HepG2 (cell line): ENCODE data around the gene SLC5A12. TPM values are rescaled to one million over a fixed set of nuclear protein-coding genes. Genes with fewer than 3 reads are reported as not detected.

Experiments used
- ATAC-seq: fragments of 200-7000 bp; cut with Tn5 transposase; 3 replicates; pipeline ENCODE4 v1.9.1; 2020; ENCODE audit warnings: mild to moderate bottlenecking, moderate library complexity
- BruUV-seq: library from RNA; stranded (reverse); fragments of 400-500 nt; replicated peaks from 2 replicates; lab custom pipeline; 2021; lab: Mats Ljungman, UMichigan
- CTCF ChIA-PET: fragments of 300-600 bp; formaldehyde crosslinking; extraction: SDS; loops from one replicate; lab custom pipeline; 2021; ENCODE audit warnings: low total read pairs, inconsistent platforms, low intra/inter-chr PET ratio; lab: Yijun Ruan, JAX
- POLR2A ChIA-PET: fragments of 350-600 bp; sonication (Branson Sonifier 250); formaldehyde crosslinking; loops from one replicate; lab custom pipeline; 2020; ENCODE audit warnings: antibody characterized with exemption, inconsistent platforms; lab: Yijun Ruan, JAX
- DNase-seq: peaks from one replicate; pipeline ENCODE4 v3.0.0-alpha.2; 2015; ENCODE audit warnings: low spot score
- FAIRE-seq: peaks from 3 replicates; lab custom pipeline; 2011; peaks lifted over from hg19 to GRCh38; lab: Jason Lieb, UNC
- H2AFZ ChIP-seq: one replicate; pipeline ENCODE4 v1.6.1; 2011; ENCODE audit warnings: low read length, inconsistent platforms
- H3K27ac ChIP-seq: fragments of 300-600 bp; 3 replicates; pipeline ENCODE4 v1.8.0; 2011; ENCODE audit warnings: mixed run types, mild to moderate bottlenecking, mixed read lengths, low read length, inconsistent platforms; ENCODE audit not compliant: insufficient read depth; ENCODE audit errors: extremely low read length
- H3K27me3 ChIP-seq, 2 experiments: fragments of 200-600 bp in 1 of 2; 2 replicates in 1 of 2; 3 replicates in 1 of 2; pipeline versions ENCODE4 v1.6.0 to v1.8.0; 2011; ENCODE audit warnings: low read length in 2 of 2, mild to moderate bottlenecking in 2 of 2, moderate library complexity in 2 of 2, inconsistent platforms in 1 of 2; ENCODE audit not compliant: insufficient read depth in 2 of 2, control insufficient read depth in 1 of 2
- H3K36me3 ChIP-seq, 2 experiments: fragments of 200-600 bp in 1 of 2; replicated peaks in 1 of 2; 2 replicates in 1 of 2; 3 replicates in 1 of 2; pipeline versions ENCODE4 v1.5.1 to v1.8.0; 2011; ENCODE audit warnings: low read length in 2 of 2, inconsistent platforms in 1 of 2; ENCODE audit not compliant: insufficient read depth in 2 of 2, control insufficient read depth in 1 of 2
- H3K4me1 ChIP-seq: 2 replicates; pipeline ENCODE4 v1.5.1; 2012; ENCODE audit warnings: low read length, inconsistent platforms; ENCODE audit not compliant: insufficient read depth
- H3K4me2 ChIP-seq: 2 replicates; pipeline ENCODE4 v1.6.0; 2011; ENCODE audit warnings: low read depth, low read length, inconsistent platforms
- H3K4me3 ChIP-seq, 3 experiments: fragments of 200-600 bp in 1 of 3; sonication (generic), shearing (Covaris generic) in 1 of 3; replicated peaks in 1 of 3; 2 replicates each; pipeline ENCODE4 v1.5.1; 2011 to 2016; ENCODE audit warnings: low read length in 3 of 3, inconsistent platforms in 2 of 3, low read depth in 2 of 3, mild to moderate bottlenecking in 2 of 3, control low read depth in 1 of 3, mixed read lengths in 1 of 3; ENCODE audit not compliant: insufficient read depth in 1 of 3
- H3K79me2 ChIP-seq: one replicate; pipeline ENCODE4 v1.6.1; 2011; ENCODE audit warnings: low read length, inconsistent platforms; ENCODE audit not compliant: insufficient read depth
- H3K9ac ChIP-seq: 2 replicates; pipeline ENCODE4 v1.6.0; 2011; ENCODE audit warnings: mild to moderate bottlenecking, low read depth, low read length, inconsistent platforms; ENCODE audit not compliant: insufficient read depth
- H3K9me3 ChIP-seq: 2 replicates; pipeline ENCODE4 v1.5.1; 2012; ENCODE audit warnings: mild to moderate bottlenecking, low read length
- H4K20me1 ChIP-seq: 2 replicates; pipeline ENCODE4 v1.6.0; 2011; ENCODE audit warnings: inconsistent platforms, mild to moderate bottlenecking, low read length, moderate library complexity; ENCODE audit not compliant: insufficient read depth
- ATM ChIP-seq: fragments of 450-650 bp; IDR thresholded peaks from 2 replicates; pipeline ENCODE4 v1.7.1; 2017; ENCODE audit warnings: mild to moderate bottlenecking, borderline replicate concordance
- MAFF ChIP-seq: IDR thresholded peaks from 2 replicates; pipeline ENCODE4 v1.6.1; 2011; ENCODE audit warnings: low read depth, low read length, improper control_type of control experiment
- NCOA1 ChIP-seq: sonication (generic); formaldehyde crosslinking; IDR thresholded peaks from 2 replicates; pipeline ENCODE4 v1.9.0; 2021; ENCODE audit warnings: missing genetic modification reagents
- NKX3-1 ChIP-seq: sonication (generic); formaldehyde crosslinking; IDR thresholded peaks from 2 replicates; pipeline ENCODE4 v1.5.0; 2020; ENCODE audit warnings: missing genetic modification reagents
- RBM22 ChIP-seq: fragments of 200-400 bp; formaldehyde crosslinking; optimal IDR thresholded peaks from 2 replicates; pipeline ENCODE3; 2017; ENCODE audit warnings: mild to moderate bottlenecking, low read length, moderate library complexity
- SIX1 ChIP-seq: sonication (generic); formaldehyde crosslinking; IDR thresholded peaks from 2 replicates; pipeline ENCODE4 v1.4.0; 2020; ENCODE audit warnings: missing genetic modification reagents, borderline replicate concordance
- SP1 ChIP-seq, 2 experiments: fragments of 450-650 bp in 1 of 2; sonication (generic) in 1 of 2; formaldehyde crosslinking in 1 of 2; IDR thresholded peaks; 2 replicates each; pipeline versions ENCODE4 v1.4.0 to v1.6.1; 2016 to 2020; ENCODE audit warnings: missing genetic modification reagents in 1 of 2
- ZNF235 ChIP-seq: sonication (generic); formaldehyde crosslinking; IDR thresholded peaks from 2 replicates; pipeline ENCODE4 v1.8.1; 2023; ENCODE audit warnings: mild to moderate bottlenecking, missing genetic modification reagents, borderline replicate concordance
- ZNF563 ChIP-seq: sonication (generic); formaldehyde crosslinking; IDR thresholded peaks from 2 replicates; pipeline ENCODE4 v1.8.0; 2022; ENCODE audit warnings: mild to moderate bottlenecking, moderate library complexity, missing genetic modification reagents
- ZNF619 ChIP-seq: sonication (generic); formaldehyde crosslinking; IDR thresholded peaks from 2 replicates; pipeline ENCODE4 v1.4.0; 2020; ENCODE audit warnings: mild to moderate bottlenecking, missing genetic modification reagents
- ZNF713 ChIP-seq: sonication (generic); formaldehyde crosslinking; IDR thresholded peaks from 2 replicates; pipeline ENCODE4 v1.4.0; 2020; ENCODE audit warnings: mild to moderate bottlenecking, missing genetic modification reagents
- ZNF776 ChIP-seq: sonication (generic); formaldehyde crosslinking; IDR thresholded peaks from 2 replicates; pipeline ENCODE4 v1.4.0; 2020; ENCODE audit warnings: mild to moderate bottlenecking, missing genetic modification reagents
- ZNF878 ChIP-seq: sonication (generic); formaldehyde crosslinking; IDR thresholded peaks from 2 replicates; pipeline ENCODE4 v1.8.1; 2023; ENCODE audit warnings: mild to moderate bottlenecking, missing genetic modification reagents, moderate library complexity
- WGBS: methylation state at CpG from one replicate; pipeline ENCODE4 v1.1.6; 2017; ENCODE audit warnings: low lambda C conversion rate; 5-methylcytosine and 5-hydroxymethylcytosine counted together
- in situ Hi-C: cut with HindIII; loops from 2 replicates; pipeline ENCODE4 v1.10.0; 2017; ENCODE audit warnings: low pct_unique_long_range_greater_than_20kb; ENCODE audit not compliant: extremely low pct_ligation_motif_present
- intact Hi-C: fragments of 100-400 bp; cut with micrococcal nuclease; formaldehyde crosslinking; loops from one replicate; pipeline ENCODE4 v1.10.0; 2022; ENCODE audit not compliant: unreplicated experiment
- polyA plus RNA-seq, 8 experiments: library from polyadenylated mRNA; depleted of rRNA in 3 of 8; stranded (reverse) in 7 of 8; unstranded in 1 of 8; fragments of >200 nt; fragmentation: Illumina TruSeq in 4 of 8; extraction: Trizol in 4 of 8; gene quantifications; 2 replicates each; pipeline versions ENCODE4 v1.2.1 to v1.2.3, GENCODE V29; 2011 to 2016; ENCODE audit warnings: low read depth in 4 of 8, missing spikeins in 1 of 8, mixed read lengths in 1 of 8; ENCODE audit not compliant: insufficient read depth in 1 of 8
- total RNA-seq, 5 experiments: library from RNA; depleted of rRNA; stranded (reverse); fragments of >200 nt; fragmentation: Illumina TruSeq; extraction: Trizol; gene quantifications; 2 replicates each; pipeline ENCODE4 v1.2.3, GENCODE V29; 2016; ENCODE audit warnings: low read depth in 1 of 5

The SLC5A12 gene
- total and polyA plus RNA-seq, 2 of the 13 experiments (the other 11 are each of a cell fraction or from before 2014, with no cell fraction given) = not detected

DNA sequence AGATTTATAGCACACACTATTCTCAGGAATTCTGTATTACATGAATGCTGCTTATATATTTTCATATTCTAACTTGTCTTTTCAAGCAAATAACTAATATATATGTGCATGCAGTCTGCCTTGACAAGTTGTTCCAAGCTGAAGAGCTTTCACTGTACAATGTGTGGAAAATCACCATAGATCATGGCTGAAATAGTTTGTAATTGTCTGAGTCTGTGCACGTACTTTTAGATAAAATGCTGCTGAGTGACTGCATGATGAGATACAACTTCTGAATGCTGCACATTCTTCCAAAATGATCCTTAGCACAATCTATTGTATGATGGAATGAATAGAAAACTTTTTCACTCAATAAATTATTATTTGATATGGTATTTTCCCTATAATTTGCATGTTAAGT, 58.9 kb downstream of the SLC5A12 start:
- no peaks in the 10 kb centered on the region for H3K79me2 ChIP-seq
- H4K20me1 ChIP-seq = no peaks in the 10 kb centered on the region
- no TSS peak for BruUV-seq
- no peak overlapping the region for H2AFZ ChIP-seq
- FAIRE-seq (no peak), DNase-seq (no peak), ATAC-seq (no peak)
- H3K4me1 ChIP-seq = no peaks in the 10 kb centered on the region
- no peak overlapping the region for H3K4me3 ChIP-seq
- H3K27me3 ChIP-seq = no peaks in the 10 kb centered on the region
- H3K9ac ChIP-seq = no peak overlapping the region
- H3K9me3 ChIP-seq = no peaks in the 10 kb centered on the region
- WGBS = 5% methylated on average over 1 of the region's 1 CpG
- H3K36me3 ChIP-seq = no peaks in the 10 kb centered on the region
- TF ChIP-seq ZNF878 (CRISPR knock-in tag) (no peak), ZNF776 (CRISPR knock-in tag) (no peak), ZNF563 (CRISPR knock-in tag) (no peak), RBM22 (no peak), NKX3-1 (CRISPR knock-in tag) (no peak), SP1 (IDR thresholded peaks at IDR 0.05) (no peak), SP1 (CRISPR knock-in tag; IDR thresholded peaks at IDR 0.05) (no peak), ZNF713 (CRISPR knock-in tag) (no peak), ZNF235 (CRISPR knock-in tag) (no peak), ZNF619 (CRISPR knock-in tag) (no peak), ATM (no peak), MAFF (no peak)
- in situ Hi-C loops (no loop called here), intact Hi-C loops (no loop called here)
- H3K27ac ChIP-seq = no peak overlapping the region
- ChIA-PET POLR2A (no interaction called here), CTCF (no interaction called here)
- no peak overlapping the region for H3K4me2 ChIP-seq

DNA sequence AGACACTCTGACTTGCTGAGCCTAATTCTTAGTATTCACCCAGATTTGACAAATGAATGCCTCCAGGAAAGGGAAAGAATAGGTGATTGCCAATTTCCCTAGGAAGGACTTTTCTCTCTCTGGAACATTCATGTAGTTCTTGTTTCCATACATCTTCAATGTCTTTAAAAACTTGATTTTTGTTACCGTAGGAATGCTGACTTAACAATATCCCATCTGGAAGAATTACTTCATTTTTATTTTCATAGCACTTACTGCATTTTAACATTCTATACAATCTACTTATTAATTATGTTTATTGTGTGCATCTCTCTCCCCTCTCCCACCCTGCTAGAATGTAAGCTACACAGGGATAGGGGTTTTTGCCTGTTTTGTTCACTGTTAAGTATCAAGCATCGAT, 66.6 kb downstream of the SLC5A12 start:
- no peak for ATAC-seq
- no peaks in the 10 kb centered on the region for H3K9me3 ChIP-seq
- in situ Hi-C loops = no loop called here
- no peaks in the 10 kb centered on the region for H4K20me1 ChIP-seq
- no peak overlapping the region for H2AFZ ChIP-seq
- intact Hi-C loops = no loop called here
- no peaks in the 10 kb centered on the region; a peak in 1 of 5 replicates for H3K27me3 ChIP-seq
- no peaks in the 10 kb centered on the region for H3K79me2 ChIP-seq
- DNase-seq = no peak
- no peaks in the 10 kb centered on the region for H3K36me3 ChIP-seq
- H3K4me2 ChIP-seq = no peak overlapping the region
- H3K27ac ChIP-seq = no peak overlapping the region
- ChIA-PET POLR2A (no interaction called here), CTCF (no interaction called here)
- FAIRE-seq = no peak
- no peaks in the 10 kb centered on the region for H3K4me1 ChIP-seq
- WGBS = 21% methylated on average over 2 of the region's 2 CpGs
- no peak overlapping the region for H3K9ac ChIP-seq
- BruUV-seq = no TSS peak
- no peak overlapping the region for H3K4me3 ChIP-seq
- TF ChIP-seq SIX1 (CRISPR knock-in tag) (no peak), NCOA1 (CRISPR knock-in tag) (no peak)
